Fibroblast of lung (primary cell): ENCODE results near the gene AKIRIN2.

ENCODE experiments used
- EZH2 ChIP-seq: IDR thresholded peaks from 2 replicates; pipeline ENCODE4 v1.5.1; 2012; ENCODE audit warnings: low read length, control low read depth, mild to moderate bottlenecking; ENCODE audit errors: missing control alignments
- TF ChIP-seq, protein P1 (sequence below), 2 donors: IDR thresholded peaks in 1 of 2; conservative IDR thresholded peaks in 1 of 2; 1 replicate in 1 of 2; 2 replicates in 1 of 2; pipeline ENCODE4 v1.5.1; 2011 to 2012; ENCODE audit warnings: low read length in 2 of 2, control low read depth in 1 of 2, inconsistent platforms in 1 of 2, low read depth in 1 of 2, mild to moderate bottlenecking in 1 of 2

DNA sequence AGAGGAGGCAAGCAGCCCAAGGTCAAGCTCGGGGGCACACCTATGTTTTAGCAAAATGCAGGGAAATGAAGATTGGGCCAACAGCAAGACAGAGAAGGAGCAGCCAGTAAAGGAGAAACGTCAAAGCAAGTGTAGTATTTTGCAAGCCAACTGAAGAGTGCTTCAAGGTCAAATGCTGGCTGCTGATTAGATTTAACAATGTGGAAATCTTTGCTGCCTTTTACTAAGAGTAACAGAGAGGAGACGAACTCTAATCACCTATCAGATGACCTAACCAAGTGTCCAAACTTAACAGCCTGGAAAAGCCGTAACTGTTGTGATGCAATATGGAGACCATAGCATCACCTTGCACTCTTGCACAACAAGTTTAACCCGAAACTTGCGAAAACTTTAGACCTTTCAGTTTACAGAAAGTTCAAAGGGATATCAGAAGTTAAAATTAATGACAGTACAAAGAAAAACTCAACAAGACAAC lies 30.4 kb downstream of the AKIRIN2 start:
- TF ChIP-seq, protein P1, sequence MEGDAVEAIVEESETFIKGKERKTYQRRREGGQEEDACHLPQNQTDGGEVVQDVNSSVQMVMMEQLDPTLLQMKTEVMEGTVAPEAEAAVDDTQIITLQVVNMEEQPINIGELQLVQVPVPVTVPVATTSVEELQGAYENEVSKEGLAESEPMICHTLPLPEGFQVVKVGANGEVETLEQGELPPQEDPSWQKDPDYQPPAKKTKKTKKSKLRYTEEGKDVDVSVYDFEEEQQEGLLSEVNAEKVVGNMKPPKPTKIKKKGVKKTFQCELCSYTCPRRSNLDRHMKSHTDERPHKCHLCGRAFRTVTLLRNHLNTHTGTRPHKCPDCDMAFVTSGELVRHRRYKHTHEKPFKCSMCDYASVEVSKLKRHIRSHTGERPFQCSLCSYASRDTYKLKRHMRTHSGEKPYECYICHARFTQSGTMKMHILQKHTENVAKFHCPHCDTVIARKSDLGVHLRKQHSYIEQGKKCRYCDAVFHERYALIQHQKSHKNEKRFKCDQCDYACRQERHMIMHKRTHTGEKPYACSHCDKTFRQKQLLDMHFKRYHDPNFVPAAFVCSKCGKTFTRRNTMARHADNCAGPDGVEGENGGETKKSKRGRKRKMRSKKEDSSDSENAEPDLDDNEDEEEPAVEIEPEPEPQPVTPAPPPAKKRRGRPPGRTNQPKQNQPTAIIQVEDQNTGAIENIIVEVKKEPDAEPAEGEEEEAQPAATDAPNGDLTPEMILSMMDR (conservative IDR thresholded peaks at IDR 0.05 in 1 of 2, IDR thresholded peaks at IDR 0.05 in 1 of 2; ENCODE audit: low read depth in 1 of 2, low read length in 2 of 2): no peak
- TF ChIP-seq EZH2: no peak
